Activated CD8-positive, alpha-beta memory T cell treated with anti-CD3 and anti-CD28 coated beads, Interleukin-2, amount 50 U/mL, for 1 hour (primary cell): ENCODE measurements around the gene CSF3R.

Source experiments
- DNase-seq: peaks from one replicate; pipeline ENCODE4 v3.0.0-alpha.2; 2020; ENCODE audit errors: extremely low read depth

The CSF3R gene

DNA sequence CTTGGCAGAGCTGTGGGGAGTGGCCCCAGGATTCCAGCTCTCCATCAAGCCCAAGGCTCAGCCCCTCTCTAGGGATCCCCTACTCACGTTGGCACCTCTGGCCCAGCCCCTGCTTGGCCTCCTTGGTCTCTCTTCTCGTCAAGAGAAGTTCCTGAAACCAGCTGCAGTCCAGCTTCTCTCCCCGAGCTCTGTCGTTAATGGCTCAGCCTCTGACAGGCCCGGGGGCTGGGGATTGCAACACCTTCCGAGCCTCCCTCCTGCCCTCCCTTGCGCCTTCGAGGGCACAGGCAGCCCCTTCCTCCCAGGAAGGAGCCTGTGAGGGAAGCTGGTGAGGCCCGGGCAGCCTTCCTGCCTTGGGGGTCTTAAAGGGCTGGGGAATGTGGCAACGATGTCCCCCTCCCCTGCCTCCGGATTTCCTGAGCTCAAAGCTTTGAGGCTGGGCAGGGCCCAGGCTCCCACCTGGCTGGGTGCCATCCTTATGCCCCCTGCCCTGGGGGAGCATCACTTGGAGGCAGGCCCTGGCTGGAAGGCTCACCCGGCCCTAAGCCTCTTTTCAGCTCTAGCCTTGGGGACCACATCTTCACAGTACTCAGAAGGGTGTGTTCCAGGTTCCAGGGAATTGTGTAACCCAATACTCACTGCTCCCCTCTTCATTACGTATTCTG, at the start of gene CSF3R:
Gene CSF3R, minus strand, starts transcription at position 190 of the 665 bp plus-strand sequence. CDS start 3,417 bp downstream, outside the sequence.
- no peak for DNase-seq

DNA sequence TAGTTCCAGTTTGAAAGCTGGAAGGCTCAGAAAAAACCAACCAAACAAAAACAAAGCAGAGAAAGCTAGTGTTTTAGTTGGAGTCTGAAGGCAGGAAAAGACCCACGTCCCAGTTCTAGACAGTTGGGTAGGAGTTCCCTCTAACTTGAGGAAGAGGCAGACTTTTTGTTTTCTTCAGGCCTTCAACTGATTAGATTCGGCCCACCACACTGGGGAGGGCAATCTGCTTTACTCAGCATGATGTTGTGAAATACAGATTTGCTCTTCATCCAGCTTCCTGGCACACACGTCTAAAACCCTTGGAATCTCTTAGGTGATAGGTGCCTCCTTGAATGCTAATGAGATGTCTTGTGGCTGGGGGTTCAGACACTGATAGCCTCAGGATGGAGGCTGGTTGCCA, 49.1 kb upstream of the CSF3R start:
- DNase-seq, result no peak

- DNase-seq, result no peak
These were observed 48.1 kb upstream of the CSF3R start for GRCh38 chr1:36530791-36531190.

GRCh38 chr1:36530261-36530660, 47.5 kb upstream of the CSF3R start:
- DNase-seq, result no peak

DNA sequence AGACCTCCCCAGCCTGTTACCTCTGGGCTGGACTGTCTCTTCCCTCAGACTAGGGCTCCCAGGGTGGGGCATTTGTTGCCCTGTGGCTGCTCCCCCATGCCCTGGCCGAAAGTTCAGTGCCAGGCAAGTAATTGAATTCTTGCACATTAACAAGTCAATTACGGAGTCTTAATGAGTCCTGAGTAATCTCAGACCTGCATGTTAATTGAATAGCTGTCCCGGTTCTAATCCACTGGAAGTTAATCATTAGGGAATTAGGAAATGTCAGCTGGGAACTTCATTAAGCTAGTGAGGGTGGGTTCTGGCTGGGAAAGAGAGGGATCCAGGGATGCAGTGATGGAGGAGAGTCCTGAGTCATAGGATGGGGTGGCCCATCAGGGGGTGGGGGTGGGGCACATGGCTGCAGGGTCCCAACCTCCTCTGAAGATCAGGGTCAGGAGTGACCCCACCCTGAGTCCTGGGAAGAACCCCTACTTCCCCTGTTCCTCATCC, 47.1 kb upstream of the CSF3R start:
- no peak for DNase-seq

DNA sequence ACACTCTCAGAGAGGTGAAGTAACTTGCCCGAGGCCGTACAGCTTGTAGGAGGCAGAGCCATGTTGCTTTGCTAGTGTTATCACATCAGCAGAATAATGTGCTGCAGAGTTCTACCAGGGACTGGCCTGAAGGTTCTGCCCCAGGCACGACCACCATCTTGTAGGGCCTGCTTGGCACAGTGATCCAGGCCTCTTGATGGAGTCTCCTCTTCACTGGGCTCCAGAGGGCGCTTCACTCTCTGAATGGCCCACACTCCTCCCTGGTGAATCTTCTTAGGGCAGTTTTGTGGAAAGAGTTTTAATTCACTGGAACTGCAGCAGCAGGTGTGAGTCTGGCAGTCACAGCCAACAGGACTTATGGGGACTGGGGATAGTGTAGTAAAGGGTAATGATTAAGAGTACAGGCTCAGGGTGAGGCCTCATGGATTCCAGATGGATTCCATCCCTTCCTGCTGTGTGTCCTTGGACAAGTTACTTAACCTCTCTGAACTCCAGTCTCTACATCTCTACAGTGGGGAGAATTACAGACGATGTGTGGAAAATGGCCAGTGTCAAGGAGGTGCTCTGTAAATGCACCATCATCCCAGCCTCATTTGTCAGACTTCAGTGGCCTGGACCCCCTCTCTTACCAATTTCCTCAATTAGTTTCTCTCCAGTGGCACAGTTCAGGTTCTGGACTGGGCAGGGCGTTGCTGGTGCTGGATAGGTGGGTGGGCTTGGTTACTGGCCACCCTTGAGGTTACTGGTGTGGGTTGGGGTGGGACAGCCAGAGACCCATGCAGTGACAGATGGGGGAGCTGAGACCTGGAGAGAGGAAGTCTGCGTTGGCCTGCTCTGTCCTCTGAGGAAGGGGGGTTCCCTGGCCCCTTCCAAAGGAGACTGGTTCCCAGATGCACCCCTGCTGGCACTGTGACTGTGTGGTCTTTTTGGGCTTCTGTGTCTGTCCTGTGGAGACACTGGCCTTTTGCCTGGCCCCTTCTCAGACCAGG, 45.9 kb upstream of the CSF3R start:
- no peak for DNase-seq

- DNase-seq, result no peak
These were observed 42.5 kb upstream of the CSF3R start for GRCh38 chr1:36525166-36525565.

DNA sequence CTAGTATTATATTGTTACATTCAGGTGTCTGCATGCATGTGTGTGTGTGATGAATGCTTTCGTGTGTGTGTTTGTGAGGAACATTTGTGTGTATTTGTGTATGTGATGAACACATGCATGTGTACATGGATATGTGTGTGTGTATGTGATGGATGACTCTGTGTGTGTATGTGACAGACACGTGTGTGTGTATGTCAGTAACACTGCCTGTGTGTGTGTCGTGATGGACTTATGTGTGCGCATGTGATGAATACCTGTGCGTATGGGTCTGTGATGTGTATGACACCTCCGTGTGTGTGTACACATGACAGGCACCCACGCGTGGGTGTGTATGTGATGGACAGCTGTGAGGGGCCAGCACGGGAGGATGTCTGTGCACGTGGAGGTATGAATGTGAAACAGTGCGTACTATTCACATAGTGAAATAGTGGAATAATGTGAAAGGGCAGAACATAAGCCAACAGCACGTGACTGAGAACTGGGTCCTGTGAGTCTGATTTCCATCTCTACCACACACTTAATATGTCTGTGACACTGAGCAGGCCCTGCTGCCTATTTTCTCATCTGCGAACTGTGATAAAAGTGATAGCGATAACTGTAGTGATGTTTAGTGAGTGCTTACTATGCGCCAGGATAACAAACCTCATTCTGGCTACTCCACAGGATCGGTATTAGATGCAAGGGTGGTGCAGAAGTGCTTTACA, 41.8 kb upstream of the CSF3R start:
- no peak for DNase-seq

GRCh38 chr1:36523850-36524249, 41.1 kb upstream of the CSF3R start:
- no peak for DNase-seq

GRCh38 chr1:36523230-36523495, 40.5 kb upstream of the CSF3R start:
- no peak for DNase-seq

GRCh38 chr1:36522461-36523229, 39.9 kb upstream of the CSF3R start:
- DNase-seq, result no peak

DNA sequence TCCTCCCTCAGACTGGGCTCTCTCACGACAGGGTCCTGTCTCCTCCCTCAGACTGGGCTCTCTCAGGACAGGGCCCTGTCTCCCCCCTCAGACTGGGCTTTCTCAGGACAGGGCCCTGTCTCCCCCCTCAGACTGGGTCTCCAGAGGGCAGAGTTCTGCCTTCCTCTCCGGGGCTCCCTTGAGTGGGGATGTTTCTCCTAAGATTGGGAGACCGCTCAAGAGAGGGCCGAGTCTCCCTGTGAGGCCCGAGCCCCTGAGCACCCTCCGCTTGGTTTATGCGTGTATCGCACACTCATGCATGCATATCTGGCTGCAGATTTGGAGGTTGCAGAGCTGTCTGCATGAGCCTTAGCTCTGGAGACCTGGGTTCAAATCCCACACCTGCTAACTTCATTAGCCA, 39.3 kb upstream of the CSF3R start:
- no peak for DNase-seq

DNA sequence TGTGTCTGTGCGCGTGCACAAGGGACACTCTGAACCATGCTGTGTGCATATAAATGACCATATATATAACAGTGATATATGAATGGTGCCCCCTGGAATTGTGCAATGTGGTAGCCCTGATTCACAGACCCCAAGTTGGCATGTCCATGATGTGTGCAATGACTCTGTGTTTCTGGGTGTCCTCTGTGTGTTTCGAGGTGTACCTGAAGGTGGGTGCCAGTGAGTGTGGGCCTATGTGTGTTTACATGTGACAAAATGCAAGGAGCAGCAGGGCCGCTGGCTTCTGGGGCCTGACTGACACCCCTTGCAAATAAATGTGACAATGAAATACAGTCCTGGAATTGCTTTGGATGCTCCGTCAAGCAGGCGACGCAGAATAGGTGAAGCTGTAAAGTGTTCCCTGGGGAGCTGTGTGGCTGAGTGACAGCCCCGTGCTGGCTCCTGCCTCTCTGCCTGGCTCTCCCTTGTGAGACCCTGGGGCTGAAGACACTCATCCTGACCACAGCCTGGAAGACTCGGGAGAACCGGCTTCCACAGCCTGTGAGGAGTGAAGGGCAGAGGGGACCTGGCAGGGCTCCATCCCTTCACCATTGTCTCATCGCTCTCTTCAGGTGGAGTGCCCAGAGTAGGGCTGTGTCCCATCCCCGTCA, 38.2 kb upstream of the CSF3R start:
- DNase-seq, result no peak

- no peak for DNase-seq
These were observed 37.3 kb upstream of the CSF3R start for GRCh38 chr1:36520056-36520455.

GRCh38 chr1:36517011-36517771, 34.5 kb upstream of the CSF3R start:
- DNase-seq, result no peak

GRCh38 chr1:36516372-36517010, 33.8 kb upstream of the CSF3R start:
- DNase-seq, result peak; percentile 4

GRCh38 chr1:36515315-36516138, 32.8 kb upstream of the CSF3R start:
- no peak for DNase-seq

- no peak for DNase-seq
These were observed 31.8 kb upstream of the CSF3R start for GRCh38 chr1:36514501-36514900.
